ENCODE data around the gene ADNP2.

Gene ADNP2

GRCh38 chr18:80182855-80183254 lies 73.8 kb downstream of the ADNP2 start:
- no peak for DNase-seq (ENCODE audit: low read depth, low spot score)
- H3K36me3 ChIP-seq (ENCODE audit: insufficient read depth, low read length): no peaks in the 10 kb centered on the region
- no peak overlapping the region for H3K27ac ChIP-seq
- no peaks in the 10 kb centered on the region for H3K9me3 ChIP-seq (ENCODE audit: low read depth, low read length)
- H3K9ac ChIP-seq (ENCODE audit: insufficient read length): no peak overlapping the region
- H3K4me3 ChIP-seq: no peak overlapping the region
- TF ChIP-seq POLR2AphosphoS5 (IDR thresholded peaks at IDR 0.05; ENCODE audit: borderline replicate concordance, low read depth, low read length) (no peak), FOXP2 (optimal IDR thresholded peaks at IDR 0.05; ENCODE audit: control extremely low read depth, extremely low read length, insufficient read depth) (no peak), EZH2 (IDR thresholded peaks at IDR 0.05) (no peak)

DNA sequence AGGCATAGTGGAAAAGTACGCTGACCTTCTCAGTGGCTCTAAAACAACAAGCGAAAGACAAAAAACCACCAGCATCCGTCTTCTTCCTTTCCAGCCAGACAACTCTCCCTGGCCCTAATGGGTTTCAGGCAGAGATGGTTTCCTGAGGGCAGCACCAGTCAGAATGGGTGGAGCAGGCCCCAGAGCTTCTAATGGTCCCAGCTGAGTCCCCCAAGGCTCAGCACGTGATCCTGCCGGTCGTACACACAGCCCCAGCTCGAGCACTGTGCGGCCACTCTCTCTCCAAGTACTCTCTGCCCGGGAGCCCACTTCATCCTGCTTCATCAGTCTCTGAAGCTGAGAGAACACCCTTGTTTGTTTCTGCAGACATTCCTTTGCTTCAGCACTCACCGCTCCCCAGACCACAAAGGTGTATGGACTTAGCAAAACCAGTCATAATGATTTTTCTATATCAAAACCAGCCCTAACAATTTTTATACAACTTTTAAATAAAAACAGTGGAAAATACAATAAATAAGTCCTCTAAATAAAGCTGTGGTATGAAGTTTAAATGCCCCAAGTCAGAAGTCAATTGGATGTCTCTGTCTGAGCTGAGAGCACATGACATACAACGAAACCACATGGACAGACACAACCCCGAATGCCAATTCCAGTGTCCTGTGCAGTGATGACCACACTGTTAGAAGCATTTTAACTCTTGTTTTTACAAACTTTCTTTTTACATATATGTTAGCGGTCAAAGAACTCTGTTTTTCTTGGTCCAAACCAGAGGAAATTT lies 74.4 kb downstream of the ADNP2 start:
- TF ChIP-seq FOXP2 (optimal IDR thresholded peaks at IDR 0.05; ENCODE audit: control extremely low read depth, extremely low read length, insufficient read depth): no peak
- no peak for TF ChIP-seq EZH2 (IDR thresholded peaks at IDR 0.05)
- TF ChIP-seq POLR2AphosphoS5 (IDR thresholded peaks at IDR 0.05; ENCODE audit: borderline replicate concordance, low read depth, low read length): no peak
- no peaks in the 10 kb centered on the region for H3K36me3 ChIP-seq (ENCODE audit: insufficient read depth, low read length)
- no peak overlapping the region for H3K4me3 ChIP-seq
- no peak overlapping the region for H3K9ac ChIP-seq (ENCODE audit: insufficient read length)
- H3K27ac ChIP-seq: no peak overlapping the region
- H3K9me3 ChIP-seq (ENCODE audit: low read depth, low read length): no peaks in the 10 kb centered on the region
- DNase-seq (ENCODE audit: low read depth, low spot score): no peak

DNA sequence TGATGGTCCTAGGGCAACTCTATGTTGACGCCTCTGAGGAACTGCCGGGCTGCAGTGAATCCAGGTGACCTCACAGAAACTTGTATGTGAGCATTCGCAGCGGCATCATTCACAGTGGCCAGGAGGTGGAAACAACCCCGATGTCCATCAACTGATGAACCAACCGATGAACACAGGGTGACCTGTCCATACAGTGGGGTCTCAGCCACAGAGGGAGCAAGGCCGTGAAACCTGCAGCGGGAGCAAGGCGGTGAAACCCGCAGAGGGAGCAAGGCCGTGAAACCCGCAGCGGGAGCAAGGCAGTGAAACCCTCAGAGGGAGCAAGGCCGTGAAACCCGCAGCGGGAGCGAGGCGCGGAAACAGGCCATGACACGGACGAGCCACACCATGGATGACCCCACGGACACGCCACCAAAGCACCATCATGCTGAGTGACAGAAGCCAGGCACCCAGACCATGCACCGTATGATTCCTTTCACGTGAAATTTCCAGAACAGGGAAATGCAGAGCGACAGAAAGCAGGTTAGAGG lies 75.2 kb downstream of the ADNP2 start:
- no peak for DNase-seq (ENCODE audit: low read depth, low spot score)
- no peak for TF ChIP-seq FOXP2 (optimal IDR thresholded peaks at IDR 0.05; ENCODE audit: control extremely low read depth, extremely low read length, insufficient read depth)
- no peak for TF ChIP-seq POLR2AphosphoS5 (IDR thresholded peaks at IDR 0.05; ENCODE audit: borderline replicate concordance, low read depth, low read length)
- TF ChIP-seq EZH2 (IDR thresholded peaks at IDR 0.05): no peak
- no peaks in the 10 kb centered on the region for H3K36me3 ChIP-seq (ENCODE audit: insufficient read depth, low read length)
- no peak overlapping the region for H3K27ac ChIP-seq
- no peak overlapping the region for H3K4me3 ChIP-seq
- H3K9me3 ChIP-seq (ENCODE audit: low read depth, low read length): no peaks in the 10 kb centered on the region
- H3K9ac ChIP-seq (ENCODE audit: insufficient read length): no peak overlapping the region

DNA sequence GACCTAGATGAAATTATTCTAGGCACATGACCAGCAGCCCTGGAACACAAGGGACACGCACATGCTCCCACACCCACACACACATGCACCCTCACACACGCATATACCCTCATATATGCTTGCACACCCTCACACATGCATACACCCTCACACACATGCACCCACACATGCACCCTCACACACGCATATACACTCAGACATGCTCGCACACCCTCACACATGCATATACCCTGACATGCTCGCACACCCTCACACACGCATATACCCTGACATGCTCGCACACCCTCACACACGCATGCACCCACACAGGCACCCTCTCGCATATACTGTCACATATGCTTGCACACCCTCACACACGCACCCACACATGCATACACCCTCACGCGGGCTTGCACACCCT lies 76.5 kb downstream of the ADNP2 start:
- no peaks in the 10 kb centered on the region for H3K9me3 ChIP-seq (ENCODE audit: low read depth, low read length)
- no peak overlapping the region for H3K9ac ChIP-seq (ENCODE audit: insufficient read length)
- no peaks in the 10 kb centered on the region for H3K36me3 ChIP-seq (ENCODE audit: insufficient read depth, low read length)
- DNase-seq (ENCODE audit: low read depth, low spot score): no peak
- TF ChIP-seq EZH2 (IDR thresholded peaks at IDR 0.05): no peak
- no peak overlapping the region for H3K27ac ChIP-seq
- H3K4me3 ChIP-seq: no peak overlapping the region

- Histone ChIP-seq H3K27ac (no peak overlapping the region), H3K9me3 (ENCODE audit: low read depth, low read length) (no peaks in the 10 kb centered on the region), H3K4me3 (no peak overlapping the region), H3K36me3 (ENCODE audit: insufficient read depth, low read length) (no peaks in the 10 kb centered on the region), H3K9ac (ENCODE audit: insufficient read length) (no peak overlapping the region)
- no peak for TF ChIP-seq EZH2 (IDR thresholded peaks at IDR 0.05)
- TF ChIP-seq FOXP2 (optimal IDR thresholded peaks at IDR 0.05; ENCODE audit: control extremely low read depth, extremely low read length, insufficient read depth): no peak
- TF ChIP-seq POLR2AphosphoS5 (IDR thresholded peaks at IDR 0.05; ENCODE audit: borderline replicate concordance, low read depth, low read length): no peak
- no peak for DNase-seq (ENCODE audit: low read depth, low spot score)
These were observed 79.0 kb downstream of the ADNP2 start for GRCh38 chr18:80187956-80188642.

DNA sequence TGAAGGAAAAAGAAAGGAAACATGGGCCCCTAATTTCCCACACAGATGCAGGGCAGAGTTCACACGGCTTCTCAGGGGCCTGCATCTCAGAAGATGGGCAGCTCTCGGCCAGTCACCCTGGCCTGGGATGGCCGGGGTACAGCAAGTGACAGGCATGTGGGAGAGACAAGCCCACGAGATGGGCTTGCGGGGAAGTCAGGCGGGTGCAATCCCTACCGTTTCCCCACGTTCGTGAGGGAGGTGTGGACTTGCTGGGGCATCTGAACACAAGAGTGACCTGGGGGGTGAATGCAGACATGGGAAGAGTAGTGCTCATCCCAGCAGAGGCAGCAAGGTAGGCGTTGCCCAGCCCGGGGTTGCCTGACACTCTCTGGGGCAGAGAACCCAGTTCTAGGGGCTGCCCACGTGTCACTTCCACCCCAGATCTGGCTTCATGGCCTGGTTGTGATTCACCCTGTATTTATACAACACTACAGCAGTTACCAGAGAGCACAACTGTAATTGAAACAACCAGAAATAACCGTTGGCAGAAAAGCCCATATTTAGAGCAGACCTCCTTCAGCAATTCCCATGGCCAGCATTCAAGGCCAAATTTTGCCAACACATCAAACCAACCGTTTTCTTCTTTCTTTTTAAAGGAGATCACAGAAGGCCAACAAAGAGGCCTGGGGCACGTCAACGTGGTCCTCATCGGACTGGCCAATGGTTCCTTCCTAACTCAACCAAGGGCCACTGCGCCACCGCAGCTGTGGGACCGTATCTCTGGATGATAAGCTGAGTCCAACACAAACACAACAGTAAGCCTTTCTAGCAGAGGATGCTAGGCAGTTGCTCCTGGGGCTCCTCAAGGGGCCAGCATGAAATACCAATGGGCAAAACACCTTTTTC lies 79.8 kb downstream of the ADNP2 start:
- Histone ChIP-seq H3K27ac (no peak overlapping the region), H3K9ac (ENCODE audit: insufficient read length) (no peak overlapping the region), H3K4me3 (no peak overlapping the region), H3K9me3 (ENCODE audit: low read depth, low read length) (no peaks in the 10 kb centered on the region), H3K36me3 (ENCODE audit: insufficient read depth, low read length) (no peaks in the 10 kb centered on the region)
- TF ChIP-seq FOXP2 (optimal IDR thresholded peaks at IDR 0.05; ENCODE audit: control extremely low read depth, extremely low read length, insufficient read depth) (no peak), POLR2AphosphoS5 (IDR thresholded peaks at IDR 0.05; ENCODE audit: borderline replicate concordance, low read depth, low read length) (no peak), EZH2 (IDR thresholded peaks at IDR 0.05) (no peak)
- no peak for DNase-seq (ENCODE audit: low read depth, low spot score)

DNA sequence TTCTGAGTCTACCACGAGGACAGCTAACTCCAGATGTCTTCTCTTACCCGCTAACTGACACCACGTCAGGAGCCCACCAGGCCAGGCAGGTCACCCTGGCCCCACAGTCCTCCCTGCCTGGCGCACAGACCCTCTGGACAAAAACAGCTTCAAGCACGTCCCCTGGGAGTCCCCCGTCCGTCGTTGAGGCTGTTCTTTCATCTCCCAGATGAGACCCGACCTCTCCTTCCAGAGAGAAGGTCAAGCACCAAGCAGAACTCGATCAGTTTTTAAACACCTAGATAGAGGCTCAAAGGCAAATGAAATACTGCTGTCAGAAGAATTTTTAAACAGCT lies 80.4 kb downstream of the ADNP2 start:
- TF ChIP-seq EZH2 (IDR thresholded peaks at IDR 0.05) (no peak), FOXP2 (optimal IDR thresholded peaks at IDR 0.05; ENCODE audit: control extremely low read depth, extremely low read length, insufficient read depth) (no peak), POLR2AphosphoS5 (IDR thresholded peaks at IDR 0.05; ENCODE audit: borderline replicate concordance, low read depth, low read length) (no peak)
- H3K9me3 ChIP-seq (ENCODE audit: low read depth, low read length): no peaks in the 10 kb centered on the region
- no peak for DNase-seq (ENCODE audit: low read depth, low spot score)
- H3K9ac ChIP-seq (ENCODE audit: insufficient read length): no peak overlapping the region
- no peak overlapping the region for H3K27ac ChIP-seq
- no peaks in the 10 kb centered on the region for H3K36me3 ChIP-seq (ENCODE audit: insufficient read depth, low read length)
- H3K4me3 ChIP-seq: no peak overlapping the region

Data from SK-N-MC (cell line).